Measurements from ENCODE around the gene WWOX.

DNA sequence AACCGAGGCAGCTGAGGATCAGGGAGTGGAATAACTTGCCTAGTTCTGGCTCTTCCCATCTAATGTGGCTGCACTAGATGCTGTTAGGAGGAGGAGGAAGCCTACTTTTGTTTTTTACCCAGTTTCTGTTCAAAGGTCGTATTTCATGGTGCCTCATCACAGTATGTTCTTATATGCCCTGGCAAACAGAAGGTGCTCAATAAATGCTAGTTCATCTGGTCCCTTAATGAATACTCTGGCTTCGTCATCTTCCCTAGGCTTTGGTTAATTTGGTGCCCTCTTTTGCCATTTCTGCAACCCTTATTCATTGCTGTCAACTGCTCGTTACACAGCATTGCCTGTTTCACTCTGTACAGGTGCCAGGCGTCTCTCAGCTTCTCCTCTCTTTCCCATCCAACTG is 151.7 kb downstream of the WWOX start:
- TF ChIP-seq, protein P1, sequence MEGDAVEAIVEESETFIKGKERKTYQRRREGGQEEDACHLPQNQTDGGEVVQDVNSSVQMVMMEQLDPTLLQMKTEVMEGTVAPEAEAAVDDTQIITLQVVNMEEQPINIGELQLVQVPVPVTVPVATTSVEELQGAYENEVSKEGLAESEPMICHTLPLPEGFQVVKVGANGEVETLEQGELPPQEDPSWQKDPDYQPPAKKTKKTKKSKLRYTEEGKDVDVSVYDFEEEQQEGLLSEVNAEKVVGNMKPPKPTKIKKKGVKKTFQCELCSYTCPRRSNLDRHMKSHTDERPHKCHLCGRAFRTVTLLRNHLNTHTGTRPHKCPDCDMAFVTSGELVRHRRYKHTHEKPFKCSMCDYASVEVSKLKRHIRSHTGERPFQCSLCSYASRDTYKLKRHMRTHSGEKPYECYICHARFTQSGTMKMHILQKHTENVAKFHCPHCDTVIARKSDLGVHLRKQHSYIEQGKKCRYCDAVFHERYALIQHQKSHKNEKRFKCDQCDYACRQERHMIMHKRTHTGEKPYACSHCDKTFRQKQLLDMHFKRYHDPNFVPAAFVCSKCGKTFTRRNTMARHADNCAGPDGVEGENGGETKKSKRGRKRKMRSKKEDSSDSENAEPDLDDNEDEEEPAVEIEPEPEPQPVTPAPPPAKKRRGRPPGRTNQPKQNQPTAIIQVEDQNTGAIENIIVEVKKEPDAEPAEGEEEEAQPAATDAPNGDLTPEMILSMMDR (IDR thresholded peaks at IDR 0.05; ENCODE audit: poor library complexity): no peak
- TF ChIP-seq EZH2 (IDR thresholded peaks at IDR 0.05; ENCODE audit: borderline replicate concordance): no peak

Measured in hepatocyte (in vitro differentiated cells).